HepG2 (cell line): ENCODE data around the gene ARHGAP26. TPM values are rescaled to one million over a fixed set of nuclear protein-coding genes. Genes with fewer than 3 reads are reported as not detected.

Source experiments
- ATAC-seq: fragments of 200-7000 bp; cut with Tn5 transposase; 3 replicates; pipeline ENCODE4 v1.9.1; 2020; ENCODE audit warnings: mild to moderate bottlenecking, moderate library complexity
- BruUV-seq: library from RNA; stranded (reverse); fragments of 400-500 nt; replicated peaks from 2 replicates; lab custom pipeline; 2021; lab: Mats Ljungman, UMichigan
- CTCF ChIA-PET: fragments of 300-600 bp; formaldehyde crosslinking; extraction: SDS; loops from one replicate; lab custom pipeline; 2021; ENCODE audit warnings: low total read pairs, inconsistent platforms, low intra/inter-chr PET ratio; lab: Yijun Ruan, JAX
- POLR2A ChIA-PET: fragments of 350-600 bp; sonication (Branson Sonifier 250); formaldehyde crosslinking; loops from one replicate; lab custom pipeline; 2020; ENCODE audit warnings: antibody characterized with exemption, inconsistent platforms; lab: Yijun Ruan, JAX
- DNase-seq: peaks from one replicate; pipeline ENCODE4 v3.0.0-alpha.2; 2015; ENCODE audit warnings: low spot score
- FAIRE-seq: peaks from 3 replicates; lab custom pipeline; 2011; peaks lifted over from hg19 to GRCh38; lab: Jason Lieb, UNC
- H2AFZ ChIP-seq: one replicate; pipeline ENCODE4 v1.6.1; 2011; ENCODE audit warnings: low read length, inconsistent platforms
- H3K27ac ChIP-seq: fragments of 300-600 bp; 3 replicates; pipeline ENCODE4 v1.8.0; 2011; ENCODE audit warnings: mixed run types, mild to moderate bottlenecking, mixed read lengths, low read length, inconsistent platforms; ENCODE audit not compliant: insufficient read depth; ENCODE audit errors: extremely low read length
- H3K27me3 ChIP-seq, 2 experiments: fragments of 200-600 bp in 1 of 2; 2 replicates in 1 of 2; 3 replicates in 1 of 2; pipeline versions ENCODE4 v1.6.0 to v1.8.0; 2011; ENCODE audit warnings: low read length in 2 of 2, mild to moderate bottlenecking in 2 of 2, moderate library complexity in 2 of 2, inconsistent platforms in 1 of 2; ENCODE audit not compliant: insufficient read depth in 2 of 2, control insufficient read depth in 1 of 2
- H3K36me3 ChIP-seq, 2 experiments: fragments of 200-600 bp in 1 of 2; replicated peaks in 1 of 2; 2 replicates in 1 of 2; 3 replicates in 1 of 2; pipeline versions ENCODE4 v1.5.1 to v1.8.0; 2011; ENCODE audit warnings: low read length in 2 of 2, inconsistent platforms in 1 of 2; ENCODE audit not compliant: insufficient read depth in 2 of 2, control insufficient read depth in 1 of 2
- H3K4me1 ChIP-seq: 2 replicates; pipeline ENCODE4 v1.5.1; 2012; ENCODE audit warnings: low read length, inconsistent platforms; ENCODE audit not compliant: insufficient read depth
- H3K4me2 ChIP-seq: 2 replicates; pipeline ENCODE4 v1.6.0; 2011; ENCODE audit warnings: low read depth, low read length, inconsistent platforms
- H3K4me3 ChIP-seq, 3 experiments: fragments of 200-600 bp in 1 of 3; sonication (generic), shearing (Covaris generic) in 1 of 3; replicated peaks in 1 of 3; 2 replicates each; pipeline ENCODE4 v1.5.1; 2011 to 2016; ENCODE audit warnings: low read length in 3 of 3, inconsistent platforms in 2 of 3, low read depth in 2 of 3, mild to moderate bottlenecking in 2 of 3, control low read depth in 1 of 3, mixed read lengths in 1 of 3; ENCODE audit not compliant: insufficient read depth in 1 of 3
- H3K79me2 ChIP-seq: one replicate; pipeline ENCODE4 v1.6.1; 2011; ENCODE audit warnings: low read length, inconsistent platforms; ENCODE audit not compliant: insufficient read depth
- H3K9ac ChIP-seq: 2 replicates; pipeline ENCODE4 v1.6.0; 2011; ENCODE audit warnings: mild to moderate bottlenecking, low read depth, low read length, inconsistent platforms; ENCODE audit not compliant: insufficient read depth
- H3K9me3 ChIP-seq: 2 replicates; pipeline ENCODE4 v1.5.1; 2012; ENCODE audit warnings: mild to moderate bottlenecking, low read length
- H4K20me1 ChIP-seq: 2 replicates; pipeline ENCODE4 v1.6.0; 2011; ENCODE audit warnings: inconsistent platforms, mild to moderate bottlenecking, low read length, moderate library complexity; ENCODE audit not compliant: insufficient read depth
- ATF2 ChIP-seq: sonication (generic); formaldehyde crosslinking; IDR thresholded peaks from 2 replicates; pipeline ENCODE4 v1.4.0; 2020; ENCODE audit warnings: missing genetic modification reagents
- CBX5 ChIP-seq: sonication (generic); formaldehyde crosslinking; IDR thresholded peaks from 2 replicates; pipeline ENCODE4 v1.4.0; 2020; ENCODE audit warnings: missing genetic modification reagents, borderline replicate concordance
- CHD2 ChIP-seq: IDR thresholded peaks from 2 replicates; pipeline ENCODE4 v1.6.1; 2011; ENCODE audit warnings: low read depth, low read length, improper control_type of control experiment
- DMAP1 ChIP-seq: IDR thresholded peaks from 2 replicates; pipeline ENCODE4 v1.6.1; 2016
- GLMP ChIP-seq: sonication (generic); formaldehyde crosslinking; IDR thresholded peaks from 2 replicates; pipeline ENCODE4 v1.9.0; 2021; ENCODE audit warnings: missing genetic modification reagents, mild to moderate bottlenecking, borderline replicate concordance
- GTF3A ChIP-seq: sonication (generic); formaldehyde crosslinking; conservative IDR thresholded peaks from 2 replicates; pipeline ENCODE4 v1.4.0; 2020; ENCODE audit warnings: mild to moderate bottlenecking, missing genetic modification reagents
- KDM2A ChIP-seq: sonication (generic); formaldehyde crosslinking; IDR thresholded peaks from 2 replicates; pipeline ENCODE4 v1.4.0; 2020; ENCODE audit warnings: low read depth, missing genetic modification reagents, borderline replicate concordance
- KLF13 ChIP-seq: sonication (generic); formaldehyde crosslinking; IDR thresholded peaks from 2 replicates; pipeline ENCODE4 v1.4.0; 2020; ENCODE audit warnings: mild to moderate bottlenecking, missing genetic modification reagents
- NBN ChIP-seq: fragments of 450-650 bp; conservative IDR thresholded peaks from 2 replicates; pipeline ENCODE4 v1.6.1; 2017
- PAXIP1 ChIP-seq: sonication (generic); formaldehyde crosslinking; conservative IDR thresholded peaks from 2 replicates; pipeline ENCODE4 v1.4.0; 2020; ENCODE audit warnings: mild to moderate bottlenecking, missing genetic modification reagents, moderate library complexity
- TIGD3 ChIP-seq: sonication (generic); formaldehyde crosslinking; IDR thresholded peaks from 2 replicates; pipeline ENCODE4 v1.5.1; 2020; ENCODE audit warnings: mild to moderate bottlenecking, missing genetic modification reagents, borderline replicate concordance
- ZFP1 ChIP-seq: IDR thresholded peaks from 2 replicates; pipeline ENCODE4 v1.6.1; 2016
- ZFP36 ChIP-seq: fragments of 150-350 bp; IDR thresholded peaks from 2 replicates; pipeline ENCODE4 v1.6.1; 2018; ENCODE audit warnings: borderline replicate concordance, low read length, low read depth; ENCODE audit not compliant: partially characterized antibody
- ZNF44 ChIP-seq: sonication (generic); formaldehyde crosslinking; IDR thresholded peaks from 2 replicates; pipeline ENCODE4 v1.5.1; 2020; ENCODE audit warnings: mild to moderate bottlenecking, missing genetic modification reagents
- ZNF616 ChIP-seq: sonication (generic); formaldehyde crosslinking; IDR thresholded peaks from 2 replicates; pipeline ENCODE4 v1.5.0; 2020; ENCODE audit warnings: low read depth, mild to moderate bottlenecking, missing genetic modification reagents
- WGBS: methylation state at CpG from one replicate; pipeline ENCODE4 v1.1.6; 2017; ENCODE audit warnings: low lambda C conversion rate; 5-methylcytosine and 5-hydroxymethylcytosine counted together
- in situ Hi-C: cut with HindIII; loops from 2 replicates; pipeline ENCODE4 v1.10.0; 2017; ENCODE audit warnings: low pct_unique_long_range_greater_than_20kb; ENCODE audit not compliant: extremely low pct_ligation_motif_present
- intact Hi-C: fragments of 100-400 bp; cut with micrococcal nuclease; formaldehyde crosslinking; loops from one replicate; pipeline ENCODE4 v1.10.0; 2022; ENCODE audit not compliant: unreplicated experiment
- polyA plus RNA-seq, 8 experiments: library from polyadenylated mRNA; depleted of rRNA in 3 of 8; stranded (reverse) in 7 of 8; unstranded in 1 of 8; fragments of >200 nt; fragmentation: Illumina TruSeq in 4 of 8; extraction: Trizol in 4 of 8; gene quantifications; 2 replicates each; pipeline versions ENCODE4 v1.2.1 to v1.2.3, GENCODE V29; 2011 to 2016; ENCODE audit warnings: low read depth in 4 of 8, missing spikeins in 1 of 8, mixed read lengths in 1 of 8; ENCODE audit not compliant: insufficient read depth in 1 of 8
- total RNA-seq, 5 experiments: library from RNA; depleted of rRNA; stranded (reverse); fragments of >200 nt; fragmentation: Illumina TruSeq; extraction: Trizol; gene quantifications; 2 replicates each; pipeline ENCODE4 v1.2.3, GENCODE V29; 2016; ENCODE audit warnings: low read depth in 1 of 5

Gene ARHGAP26
- total and polyA plus RNA-seq, 2 of the 13 experiments (the other 11 are each of a cell fraction or from before 2014, with no cell fraction given): 9.6 to 18.2 TPM

- in situ Hi-C loops (no loop called here), intact Hi-C loops (no loop called here)
- ChIA-PET POLR2A (no interaction called here), CTCF (no interaction called here)
- H3K4me3 ChIP-seq: no peak overlapping the region
- H3K4me1 ChIP-seq: peaks cover 13% of the 10 kb centered on the region
- no peak overlapping the region for H3K4me2 ChIP-seq
- no peaks in the 10 kb centered on the region for H3K9me3 ChIP-seq
- no peaks in the 10 kb centered on the region; a peak in 1 of 5 replicates for H3K36me3 ChIP-seq
- H4K20me1 ChIP-seq: no peaks in the 10 kb centered on the region
- H2AFZ ChIP-seq: no peak overlapping the region
- 95% methylated on average over 2 of the region's 2 CpGs for WGBS
- H3K27ac ChIP-seq: no peak overlapping the region
- FAIRE-seq (no peak), DNase-seq (no peak), ATAC-seq (no peak)
- no peaks in the 10 kb centered on the region for H3K79me2 ChIP-seq
- BruUV-seq: no TSS peak
- H3K27me3 ChIP-seq: no peaks in the 10 kb centered on the region
- no peak overlapping the region for H3K9ac ChIP-seq
- TF ChIP-seq KDM2A (no peak), GTF3A (CRISPR knock-in tag) (no peak), KLF13 (CRISPR knock-in tag) (no peak), ZNF44 (CRISPR knock-in tag) (no peak), CHD2 (no peak), ATF2 (CRISPR knock-in tag) (no peak), ZFP1 (CRISPR knock-in tag) (no peak), ZNF616 (no peak), CBX5 (no peak), NBN (no peak), ZFP36 (no peak), TIGD3 (CRISPR knock-in tag) (no peak), DMAP1 (CRISPR knock-in tag) (no peak), GLMP (no peak), PAXIP1 (CRISPR knock-in tag) (no peak)
Measured at GRCh38 chr5:142954455-142954854, 184.3 kb downstream of the ARHGAP26 start.
